ENCODE results near the gene ZBED1. TPM values are rescaled to one million over a fixed set of nuclear protein-coding genes. Genes with fewer than 3 reads are reported as not detected.

The ZBED1 gene
- total and polyA plus RNA-seq, 8 donors, result 11.9 to 39.5 (median 26.2) TPM

DNA sequence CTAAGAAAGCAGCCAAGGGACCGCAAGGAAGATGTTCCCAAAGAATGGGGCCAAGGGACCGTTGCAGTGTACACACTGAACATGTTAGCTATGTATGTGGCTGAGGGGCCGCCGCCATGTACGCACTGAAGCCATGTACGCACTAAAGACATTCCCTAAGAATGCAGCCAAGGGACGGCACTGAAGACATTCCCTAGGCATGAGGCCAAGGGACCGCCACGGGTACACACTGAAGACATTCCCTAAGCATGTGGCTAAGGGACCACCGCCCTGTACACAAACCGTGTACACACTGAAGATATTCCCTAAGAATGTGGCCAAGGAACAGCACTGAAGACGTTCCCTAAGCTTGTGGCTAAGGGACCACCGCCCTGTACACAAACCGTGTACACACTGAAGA, 54.0 kb downstream of the ZBED1 start:
- intact Hi-C loops (cut with DNase I), result no loop called here
- DNase-seq (peak in 1 of 6 donors; percentile 12), ATAC-seq (no peak), FAIRE-seq (no peak)
- H3K27ac ChIP-seq, result no peak overlapping the region
- 97 to 98% methylated on average over 14 of the region's 14 CpGs for WGBS, 2 donors
- TF ChIP-seq, protein P1, sequence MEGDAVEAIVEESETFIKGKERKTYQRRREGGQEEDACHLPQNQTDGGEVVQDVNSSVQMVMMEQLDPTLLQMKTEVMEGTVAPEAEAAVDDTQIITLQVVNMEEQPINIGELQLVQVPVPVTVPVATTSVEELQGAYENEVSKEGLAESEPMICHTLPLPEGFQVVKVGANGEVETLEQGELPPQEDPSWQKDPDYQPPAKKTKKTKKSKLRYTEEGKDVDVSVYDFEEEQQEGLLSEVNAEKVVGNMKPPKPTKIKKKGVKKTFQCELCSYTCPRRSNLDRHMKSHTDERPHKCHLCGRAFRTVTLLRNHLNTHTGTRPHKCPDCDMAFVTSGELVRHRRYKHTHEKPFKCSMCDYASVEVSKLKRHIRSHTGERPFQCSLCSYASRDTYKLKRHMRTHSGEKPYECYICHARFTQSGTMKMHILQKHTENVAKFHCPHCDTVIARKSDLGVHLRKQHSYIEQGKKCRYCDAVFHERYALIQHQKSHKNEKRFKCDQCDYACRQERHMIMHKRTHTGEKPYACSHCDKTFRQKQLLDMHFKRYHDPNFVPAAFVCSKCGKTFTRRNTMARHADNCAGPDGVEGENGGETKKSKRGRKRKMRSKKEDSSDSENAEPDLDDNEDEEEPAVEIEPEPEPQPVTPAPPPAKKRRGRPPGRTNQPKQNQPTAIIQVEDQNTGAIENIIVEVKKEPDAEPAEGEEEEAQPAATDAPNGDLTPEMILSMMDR (IDR thresholded peaks at IDR 0.05), result no peak
- no peaks in the 10 kb centered on the region for H3K9me3 ChIP-seq
- H3K27me3 ChIP-seq, result no peaks in the 10 kb centered on the region
- no peaks in the 10 kb centered on the region for H3K36me3 ChIP-seq
- H3K4me3 ChIP-seq, result no peak overlapping the region
- no peaks in the 10 kb centered on the region for H3K4me1 ChIP-seq

DNA sequence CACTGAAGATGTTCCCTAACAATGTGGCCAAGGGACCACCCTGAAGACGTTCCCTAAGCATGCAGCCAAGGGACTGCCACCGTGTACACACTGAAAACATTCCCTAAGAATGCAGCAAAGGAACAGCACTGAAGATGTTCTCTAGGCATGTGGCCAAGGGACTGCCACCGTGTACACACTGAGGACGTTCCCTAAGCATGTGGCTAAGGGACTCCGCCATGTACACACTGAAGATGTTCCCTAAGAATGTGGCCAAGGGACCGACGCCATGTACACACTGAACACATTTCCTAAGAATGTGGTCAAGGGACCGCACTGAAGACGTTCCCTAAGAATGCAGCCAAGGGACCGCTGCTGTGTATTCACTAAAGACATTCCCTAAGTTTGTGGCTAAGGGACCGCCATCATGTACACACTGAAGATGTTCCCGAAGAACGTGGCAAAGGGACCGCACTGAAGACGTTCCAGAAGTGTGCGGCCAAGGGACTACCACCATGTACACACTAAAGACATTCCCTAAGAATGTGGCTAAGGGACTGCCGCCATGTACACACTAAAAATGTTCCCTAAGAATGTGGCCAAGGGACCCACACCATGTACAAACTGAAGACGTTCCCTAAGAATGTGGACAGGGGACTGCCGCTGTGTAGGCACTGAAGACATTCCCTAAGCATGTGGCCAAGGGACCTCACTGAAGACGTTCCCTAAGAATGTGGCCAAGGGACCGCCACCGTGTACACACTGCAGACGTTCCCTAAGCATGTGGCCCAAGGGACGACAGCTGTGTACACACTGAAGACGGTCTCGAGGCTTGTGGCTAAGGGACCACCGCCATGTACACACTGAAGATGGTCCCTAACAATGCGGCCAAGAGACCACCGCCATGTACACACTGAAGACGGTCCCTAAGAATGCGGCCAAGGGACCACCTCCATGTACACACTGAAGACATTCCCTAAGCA, 54.8 kb downstream of the ZBED1 start:
- FAIRE-seq, result no peak
- H3K27ac ChIP-seq, result no peak overlapping the region
- no peak for ATAC-seq
- no peaks in the 10 kb centered on the region for H3K9me3 ChIP-seq
- H3K4me3 ChIP-seq, result no peak overlapping the region
- intact Hi-C loops (cut with DNase I), result no loop called here
- TF ChIP-seq, protein P1 (IDR thresholded peaks at IDR 0.05), result no peak
- peak in 1 of 6 donors; percentile 21 for DNase-seq
- H3K4me1 ChIP-seq, result no peaks in the 10 kb centered on the region
- WGBS, 2 donors, result 92 to 94% methylated on average over 31 of the region's 31 CpGs
- H3K36me3 ChIP-seq, result no peaks in the 10 kb centered on the region
- no peaks in the 10 kb centered on the region for H3K27me3 ChIP-seq

DNA sequence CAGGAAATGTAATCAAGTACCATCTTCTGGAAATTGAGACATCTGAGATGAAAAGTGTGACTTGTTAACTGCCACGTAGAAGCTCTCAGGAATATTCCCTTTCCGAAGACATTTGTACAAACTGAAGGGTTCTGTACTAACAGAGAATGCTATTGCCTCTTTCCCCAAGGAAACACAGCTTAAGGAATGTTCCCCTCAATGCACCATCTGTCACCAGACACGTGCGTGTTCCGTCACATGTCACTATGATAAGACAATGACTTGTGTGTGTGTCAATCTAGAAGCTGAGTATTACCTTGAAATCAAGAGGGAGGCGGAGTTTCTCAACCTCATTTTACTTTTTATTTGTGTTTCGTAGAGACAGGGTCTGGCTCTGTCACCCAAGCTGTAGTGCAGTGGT, 58.1 kb downstream of the ZBED1 start:
- 68 to 73% methylated on average over 7 of the region's 7 CpGs for WGBS, 2 donors
- Histone ChIP-seq H3K4me1 (no peaks in the 10 kb centered on the region), H3K27ac (no peak overlapping the region), H3K27me3 (no peaks in the 10 kb centered on the region), H3K9me3 (no peaks in the 10 kb centered on the region), H3K4me3 (no peak overlapping the region), H3K36me3 (no peaks in the 10 kb centered on the region)
- TF ChIP-seq, protein P1 (IDR thresholded peaks at IDR 0.05), result no peak
- FAIRE-seq (no peak), ATAC-seq (no peak), DNase-seq (no peak)
- intact Hi-C loops (cut with DNase I), result no loop called here

DNA sequence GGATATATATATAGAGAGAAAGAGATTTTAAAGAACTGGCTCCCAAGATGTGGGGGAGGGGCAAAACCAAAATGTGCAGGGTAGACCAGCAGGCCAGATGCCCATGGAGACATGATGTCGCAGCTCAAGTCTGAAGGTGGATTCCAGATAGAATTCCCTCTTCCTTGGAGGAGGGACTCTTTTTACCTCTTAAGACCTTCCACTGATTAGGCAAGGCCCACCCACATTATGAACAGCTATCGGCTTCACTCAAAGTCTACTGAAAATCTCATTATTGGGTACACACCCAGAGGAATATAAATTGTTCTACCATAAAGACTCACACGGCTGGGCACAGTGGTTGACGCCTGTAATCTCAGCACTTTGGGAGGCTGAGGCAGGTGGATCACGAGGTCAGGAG, 59.3 kb downstream of the ZBED1 start:
- TF ChIP-seq, protein P1 (IDR thresholded peaks at IDR 0.05), result no peak
- no peaks in the 10 kb centered on the region for H3K36me3 ChIP-seq
- no peak overlapping the region for H3K27ac ChIP-seq
- ATAC-seq (no peak), FAIRE-seq (no peak), DNase-seq (no peak)
- H3K4me3 ChIP-seq, result no peak overlapping the region
- no peaks in the 10 kb centered on the region for H3K4me1 ChIP-seq
- H3K9me3 ChIP-seq, result no peaks in the 10 kb centered on the region
- 97% methylated on average over 5 of the region's 5 CpGs for WGBS, 2 donors
- intact Hi-C loops (cut with DNase I), result no loop called here
- no peaks in the 10 kb centered on the region for H3K27me3 ChIP-seq

DNA sequence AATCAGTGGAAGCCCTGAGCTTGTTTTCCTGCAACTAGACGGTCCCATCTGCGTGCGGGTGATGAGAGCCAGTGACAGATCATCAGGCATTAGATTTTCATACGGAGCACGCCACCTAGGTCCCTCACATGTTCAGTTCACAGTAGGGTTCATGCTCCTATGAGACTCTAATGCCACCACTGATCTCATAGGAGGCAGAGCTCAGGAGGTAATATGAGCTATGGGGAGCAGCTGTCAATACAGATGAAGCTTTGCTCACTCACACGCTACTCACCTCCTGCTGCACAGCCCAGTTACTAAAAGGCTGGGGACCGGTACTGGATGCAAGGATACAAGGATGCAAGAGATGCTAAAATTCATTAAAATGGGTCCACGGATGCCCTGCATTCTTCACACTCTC, 61.2 kb downstream of the ZBED1 start:
- intact Hi-C loops (cut with DNase I), result no loop called here
- Histone ChIP-seq H3K36me3 (no peaks in the 10 kb centered on the region), H3K4me3 (no peak overlapping the region), H3K27me3 (no peaks in the 10 kb centered on the region), H3K27ac (no peak overlapping the region), H3K4me1 (no peaks in the 10 kb centered on the region), H3K9me3 (no peaks in the 10 kb centered on the region)
- TF ChIP-seq, protein P1 (IDR thresholded peaks at IDR 0.05), result no peak
- no peak for DNase-seq
- 87 to 97% methylated on average over 8 of the region's 8 CpGs for WGBS, 2 donors
- no peak for ATAC-seq
- FAIRE-seq, result no peak
